Right lobe of liver (tissue), 6 donors: Measurements from ENCODE around the gene PIP5K1B. TPM values are rescaled to one million over a fixed set of nuclear protein-coding genes. Genes with fewer than 3 reads are reported as not detected.

Experiments
- ATAC-seq, 4 donors: fragments of 200-7000 bp; cut with Tn5 transposase; one replicate each; pipeline ENCODE4 v1.9.1; 2020; ENCODE audit warnings: mild to moderate bottlenecking in 4 of 4, moderate library complexity in 4 of 4
- DNase-seq, 3 donors: peaks; one replicate each; pipeline ENCODE4 v3.0.0-alpha.2; 2020
- H3K27ac ChIP-seq, 3 donors: fragments of 200-600 bp; one replicate each; pipeline ENCODE4 v1.8.0; 2022
- H3K27me3 ChIP-seq, 2 donors: fragments of 200-600 bp; one replicate each; pipeline ENCODE4 v1.8.0; 2022
- H3K36me3 ChIP-seq, 4 donors: fragments of 200-600 bp; sonication (generic) in 1 of 4; one replicate each; pipeline versions ENCODE4 v1.5.1 to v1.8.0; 2017 to 2022; ENCODE audit warnings: control low read depth in 1 of 4
- H3K4me1 ChIP-seq, 4 donors: fragments of 200-600 bp; sonication (generic) in 1 of 4; one replicate each; pipeline versions ENCODE4 v1.5.1 to v1.8.0; 2017 to 2022; ENCODE audit warnings: control low read depth in 1 of 4
- H3K4me3 ChIP-seq, 3 donors: fragments of 200-600 bp; one replicate each; pipeline ENCODE4 v1.8.0; 2022
- H3K9me3 ChIP-seq, 4 donors: fragments of 200-600 bp; sonication (generic) in 1 of 4; one replicate each; pipeline versions ENCODE4 v1.5.1 to v1.8.0; 2017 to 2022; ENCODE audit warnings: control low read depth in 1 of 4
- POLR2A ChIP-seq: fragments of 450-650 bp; IDR thresholded peaks from one replicate; pipeline ENCODE4 v1.6.1; 2017; ENCODE audit warnings: antibody characterized with exemption, mild to moderate bottlenecking
- WGBS: methylation state at CpG from one replicate; pipeline ENCODE4 v1.1.6; 2018; ENCODE audit warnings: low coverage, low lambda C conversion rate; ENCODE audit not compliant: insufficient coverage; ENCODE audit errors: missing lambda C conversion rate; 5-methylcytosine and 5-hydroxymethylcytosine counted together
- intact Hi-C, 2 donors: fragments of 100-400 bp; cut with DNase I; formaldehyde crosslinking; loops; one replicate each; pipeline versions ENCODE4 v1.11.2 to v1.14.1; 2022
- total RNA-seq, 6 experiments: library from RNA; depleted of rRNA in 2 of 6; stranded (reverse); fragments of >200 nt in 2 of 6; fragmentation: NEBNext Ultra II Directional in 3 of 6; extraction: Animal tissue kit (Norgen Biotek cat#: 25700) in 3 of 6; gene quantifications; one replicate each; pipeline versions ENCODE4 v1.1.0 to v1.2.4, GENCODE V29; 2016 to 2023
- TF ChIP-seq, protein P1 (sequence below), 4 donors: fragments of 200-600 bp in 3 of 4; fragments of 450-650 bp in 1 of 4; IDR thresholded peaks; one replicate each; pipeline versions ENCODE4 v1.5.1 to v1.8.0; 2016 to 2022; ENCODE audit warnings: antibody characterized with exemption in 4 of 4, mild to moderate bottlenecking in 2 of 4
- donor health status: DM: no; HTN: yes; CAD: no.
- donor health status: DM: no; HTN: no; CAD: no.
- donor health status: DM: no; HTN: no; CAD: no.
- donor health status: DM: no; HTN: yes; CAD: no.
- donor health status: DM: no; HTN: yes; CAD: no.

Gene PIP5K1B
- total RNA-seq, 6 experiments from 2014 or later, result 0.27 to 0.71 TPM; not detected in 4

DNA sequence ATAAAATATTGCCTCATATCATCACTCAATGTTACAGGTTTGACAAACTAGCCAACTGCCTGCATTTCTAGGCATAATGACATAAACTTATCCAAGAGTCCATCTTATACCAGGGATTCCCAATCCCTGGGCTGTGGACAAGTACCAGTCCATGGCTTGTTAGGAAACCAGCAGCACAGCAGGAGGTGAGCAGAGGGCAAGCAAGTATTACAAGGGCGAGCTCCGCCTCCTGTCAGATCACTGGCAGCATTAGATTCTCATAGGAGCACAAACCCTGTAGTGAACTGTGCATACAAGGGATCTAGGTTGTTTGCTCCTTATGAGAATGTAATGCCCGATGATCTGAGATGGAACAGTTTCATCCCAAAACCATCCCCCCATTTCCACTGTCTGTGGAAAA lies 164.0 kb downstream of the PIP5K1B start:
- H3K36me3 ChIP-seq, result no peaks in the 10 kb centered on the region
- WGBS, result 56% methylated on average over 1 of the region's 3 CpGs
- H3K27ac ChIP-seq, result no peak overlapping the region
- ATAC-seq (no peak), DNase-seq (no peak)
- no peaks in the 10 kb centered on the region for H3K4me1 ChIP-seq
- TF ChIP-seq, protein P1, sequence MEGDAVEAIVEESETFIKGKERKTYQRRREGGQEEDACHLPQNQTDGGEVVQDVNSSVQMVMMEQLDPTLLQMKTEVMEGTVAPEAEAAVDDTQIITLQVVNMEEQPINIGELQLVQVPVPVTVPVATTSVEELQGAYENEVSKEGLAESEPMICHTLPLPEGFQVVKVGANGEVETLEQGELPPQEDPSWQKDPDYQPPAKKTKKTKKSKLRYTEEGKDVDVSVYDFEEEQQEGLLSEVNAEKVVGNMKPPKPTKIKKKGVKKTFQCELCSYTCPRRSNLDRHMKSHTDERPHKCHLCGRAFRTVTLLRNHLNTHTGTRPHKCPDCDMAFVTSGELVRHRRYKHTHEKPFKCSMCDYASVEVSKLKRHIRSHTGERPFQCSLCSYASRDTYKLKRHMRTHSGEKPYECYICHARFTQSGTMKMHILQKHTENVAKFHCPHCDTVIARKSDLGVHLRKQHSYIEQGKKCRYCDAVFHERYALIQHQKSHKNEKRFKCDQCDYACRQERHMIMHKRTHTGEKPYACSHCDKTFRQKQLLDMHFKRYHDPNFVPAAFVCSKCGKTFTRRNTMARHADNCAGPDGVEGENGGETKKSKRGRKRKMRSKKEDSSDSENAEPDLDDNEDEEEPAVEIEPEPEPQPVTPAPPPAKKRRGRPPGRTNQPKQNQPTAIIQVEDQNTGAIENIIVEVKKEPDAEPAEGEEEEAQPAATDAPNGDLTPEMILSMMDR (IDR thresholded peaks at IDR 0.05), result no peak
- TF ChIP-seq POLR2A, result no peak
- intact Hi-C loops, result no loop called here
- no peak overlapping the region for H3K4me3 ChIP-seq
- no peaks in the 10 kb centered on the region for H3K27me3 ChIP-seq
- no peaks in the 10 kb centered on the region for H3K9me3 ChIP-seq

DNA sequence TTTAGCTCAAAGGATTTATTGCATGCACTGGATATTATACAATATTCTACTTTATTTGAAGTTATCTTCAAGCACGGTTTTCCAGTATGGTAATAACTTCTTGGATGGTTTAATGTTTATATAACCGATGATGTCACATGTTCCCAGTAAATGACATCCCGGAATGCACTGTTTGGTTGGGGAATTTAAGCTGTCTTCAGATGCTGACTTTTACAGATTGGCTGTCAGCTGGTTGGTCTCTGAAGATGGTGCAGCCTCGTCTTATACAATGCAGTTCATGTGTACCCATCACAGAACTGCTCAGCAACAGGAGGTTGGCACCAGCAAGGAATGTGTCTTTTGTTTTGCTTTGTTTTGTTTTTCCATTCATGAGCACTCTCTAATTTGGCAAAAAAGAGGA lies 165.0 kb downstream of the PIP5K1B start:
- no peak for TF ChIP-seq POLR2A
- TF ChIP-seq, protein P1 (IDR thresholded peaks at IDR 0.05), result no peak
- no peaks in the 10 kb centered on the region for H3K36me3 ChIP-seq
- ATAC-seq (no peak), DNase-seq (no peak)
- WGBS, result 52% methylated on average over 4 of the region's 4 CpGs
- no peaks in the 10 kb centered on the region for H3K4me1 ChIP-seq
- intact Hi-C loops, result no loop called here
- no peaks in the 10 kb centered on the region for H3K27me3 ChIP-seq
- H3K27ac ChIP-seq, result no peak overlapping the region
- no peak overlapping the region for H3K4me3 ChIP-seq
- H3K9me3 ChIP-seq, result no peaks in the 10 kb centered on the region

DNA sequence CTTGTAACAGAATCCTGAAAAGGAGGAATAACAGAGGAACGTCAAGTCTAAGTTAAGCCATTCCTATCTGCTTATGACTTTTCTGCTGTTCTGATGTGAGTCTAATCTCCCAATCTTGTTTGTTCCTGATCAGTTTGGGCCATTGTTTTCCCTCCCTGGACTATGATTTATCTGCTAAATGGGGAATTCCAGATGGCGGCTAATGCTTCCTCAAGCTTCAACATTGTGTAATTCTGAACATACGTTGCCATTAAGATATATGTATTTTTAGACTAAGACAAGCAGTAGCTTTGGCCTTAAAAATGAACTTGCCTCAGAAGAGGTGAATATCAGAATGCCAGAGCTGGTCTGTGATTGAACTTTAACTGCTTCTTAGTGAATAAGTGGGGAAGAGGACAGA lies 166.2 kb downstream of the PIP5K1B start:
- TF ChIP-seq POLR2A, result no peak
- TF ChIP-seq, protein P1 (IDR thresholded peaks at IDR 0.05), result no peak
- ATAC-seq, result no peak
- 59% methylated on average over 3 of the region's 3 CpGs for WGBS
- Histone ChIP-seq H3K4me3 (no peak overlapping the region), H3K27me3 (no peaks in the 10 kb centered on the region), H3K9me3 (no peaks in the 10 kb centered on the region), H3K4me1 (no peaks in the 10 kb centered on the region), H3K27ac (no peak overlapping the region), H3K36me3 (no peaks in the 10 kb centered on the region)
- intact Hi-C loops, result no loop called here
- DNase-seq, result no peak

DNA sequence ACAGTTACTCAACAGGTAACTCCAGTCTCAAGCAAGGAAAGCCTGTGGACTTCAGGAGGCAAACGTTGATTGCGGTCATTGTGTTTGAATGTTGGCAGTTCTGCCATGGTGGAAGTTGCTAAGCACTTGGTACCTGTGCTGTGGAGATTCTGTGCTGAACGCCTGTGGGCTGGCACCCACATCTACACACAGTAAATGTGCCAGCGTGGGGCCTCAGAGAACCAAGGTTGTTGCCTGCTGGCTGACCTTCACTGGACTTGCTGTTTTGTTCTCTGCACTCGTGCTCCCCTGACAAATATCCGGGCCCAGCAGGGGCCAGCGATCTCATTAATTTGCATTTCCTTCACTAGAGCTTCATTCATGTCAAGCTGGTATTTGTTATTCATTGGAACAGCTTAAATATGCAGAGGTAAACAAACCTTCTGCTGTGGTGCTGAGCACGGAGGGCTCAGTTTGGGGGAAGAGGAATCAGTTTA lies 167.0 kb downstream of the PIP5K1B start:
- H3K4me1 ChIP-seq, result no peaks in the 10 kb centered on the region
- ATAC-seq (peak in 1 of 4 donors; percentile 33), DNase-seq (no peak)
- intact Hi-C loops, result no loop called here
- H3K27me3 ChIP-seq, result no peaks in the 10 kb centered on the region
- no peak overlapping the region for H3K27ac ChIP-seq
- H3K9me3 ChIP-seq, result no peaks in the 10 kb centered on the region
- 26% methylated on average over 7 of the region's 8 CpGs for WGBS
- no peaks in the 10 kb centered on the region for H3K36me3 ChIP-seq
- H3K4me3 ChIP-seq, result no peak overlapping the region
- no peak for TF ChIP-seq POLR2A
- TF ChIP-seq, protein P1 (IDR thresholded peaks at IDR 0.05), result no peak

DNA sequence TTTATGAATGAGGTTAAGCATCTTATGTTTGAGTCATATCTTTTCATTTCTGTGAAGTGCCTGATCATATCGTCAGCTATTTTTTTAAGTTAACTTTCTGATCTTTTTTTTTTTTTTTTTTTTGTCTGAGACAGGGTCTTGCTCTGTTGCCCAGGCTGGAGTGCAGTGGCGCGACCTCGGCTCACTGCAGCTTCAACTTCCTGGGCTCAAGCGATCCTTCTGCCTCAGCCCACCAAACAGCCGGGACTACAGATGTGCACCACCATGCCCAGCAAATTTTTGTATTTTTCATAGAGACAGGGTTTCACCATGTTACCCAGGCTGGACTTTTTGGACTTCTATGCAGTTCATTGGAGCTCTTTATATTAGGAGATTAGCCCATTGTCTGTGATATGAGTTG lies 168.1 kb downstream of the PIP5K1B start:
- DNase-seq (no peak), ATAC-seq (no peak)
- no peaks in the 10 kb centered on the region for H3K36me3 ChIP-seq
- H3K27me3 ChIP-seq, result no peaks in the 10 kb centered on the region
- intact Hi-C loops, result no loop called here
- H3K4me1 ChIP-seq, result no peaks in the 10 kb centered on the region
- WGBS, result 53% methylated on average over 4 of the region's 6 CpGs
- H3K4me3 ChIP-seq, result no peak overlapping the region
- no peaks in the 10 kb centered on the region for H3K9me3 ChIP-seq
- no peak overlapping the region for H3K27ac ChIP-seq
- TF ChIP-seq POLR2A, result no peak
- TF ChIP-seq, protein P1 (IDR thresholded peaks at IDR 0.05), result no peak
